NCI-H82 treated with DMSO at 0.1 percent for 48 hours (cell line): ENCODE data around the gene GLE1.
"Not testable (repeated sequence)": the region's sequence is repeated elsewhere in the genome, so short reads cannot be mapped to it uniquely, and the experiment has no call there.

Experiments used
- DNase-seq: peaks from one replicate; lab custom pipeline; 2025; ENCODE audit not compliant: unreplicated experiment; lab: John Stamatoyannopoulos, UW

The GLE1 gene

DNA sequence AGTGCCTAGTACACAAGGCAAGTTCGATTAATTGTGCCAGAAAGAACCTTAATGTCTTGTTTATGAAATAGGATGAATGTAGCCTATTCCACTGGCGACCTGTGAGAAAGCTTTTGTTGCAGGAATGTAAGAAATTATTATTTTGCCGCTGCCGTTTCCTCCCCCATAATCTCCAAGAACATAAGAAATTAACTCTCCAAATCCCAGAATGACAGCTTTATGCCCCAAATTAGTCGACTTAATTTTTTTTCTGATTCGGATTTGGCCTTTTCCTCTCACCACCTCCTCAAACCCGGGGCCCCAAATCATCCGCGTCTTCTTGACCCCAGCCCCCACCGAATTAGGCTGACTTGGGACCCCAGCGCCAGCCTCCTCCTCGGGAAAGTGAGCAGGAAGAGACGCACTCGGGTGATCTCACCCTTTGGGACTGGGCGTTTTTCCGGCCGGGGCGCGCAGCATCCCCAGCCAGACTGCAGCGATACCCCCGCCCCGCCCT is 47.2 kb downstream of the GLE1 start:
- no peak for DNase-seq

DNA sequence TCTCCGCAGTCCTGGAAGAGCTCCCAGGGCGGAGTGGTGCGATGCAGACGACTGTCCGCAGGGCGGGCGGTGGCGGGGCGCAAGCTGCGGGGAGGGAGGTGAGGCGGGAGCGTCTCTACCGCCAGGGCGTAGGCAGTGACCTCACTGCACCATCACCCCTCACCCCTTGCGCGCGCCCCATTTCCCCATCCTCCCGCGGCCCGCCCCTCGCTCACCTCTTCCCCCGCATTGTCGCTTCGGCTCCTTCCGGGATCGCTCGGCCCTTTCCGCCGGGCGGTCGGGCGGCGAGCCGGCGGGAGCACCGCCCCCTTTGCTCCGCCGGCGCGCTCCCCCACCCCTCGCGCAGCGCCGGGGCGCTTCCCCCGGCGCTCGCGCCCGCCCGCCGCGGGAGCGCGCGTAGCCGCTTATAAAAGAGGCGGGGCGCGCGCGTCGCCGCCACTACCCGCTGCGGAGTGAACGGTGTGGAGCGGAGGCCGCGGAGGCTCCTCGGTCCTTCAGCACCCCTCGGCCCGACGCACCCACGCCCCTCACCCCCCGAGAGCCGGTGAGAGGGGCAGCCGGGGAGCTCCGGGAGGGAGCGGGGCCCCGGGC is 47.7 kb downstream of the GLE1 start, which contains the start of gene SPTAN1:
Gene SPTAN1, plus strand, starts transcription at position 435 of the 591 bp plus-strand sequence. CDS start 14,154 bp downstream, outside the sequence.
- DNase-seq = peak; percentile 58

DNA sequence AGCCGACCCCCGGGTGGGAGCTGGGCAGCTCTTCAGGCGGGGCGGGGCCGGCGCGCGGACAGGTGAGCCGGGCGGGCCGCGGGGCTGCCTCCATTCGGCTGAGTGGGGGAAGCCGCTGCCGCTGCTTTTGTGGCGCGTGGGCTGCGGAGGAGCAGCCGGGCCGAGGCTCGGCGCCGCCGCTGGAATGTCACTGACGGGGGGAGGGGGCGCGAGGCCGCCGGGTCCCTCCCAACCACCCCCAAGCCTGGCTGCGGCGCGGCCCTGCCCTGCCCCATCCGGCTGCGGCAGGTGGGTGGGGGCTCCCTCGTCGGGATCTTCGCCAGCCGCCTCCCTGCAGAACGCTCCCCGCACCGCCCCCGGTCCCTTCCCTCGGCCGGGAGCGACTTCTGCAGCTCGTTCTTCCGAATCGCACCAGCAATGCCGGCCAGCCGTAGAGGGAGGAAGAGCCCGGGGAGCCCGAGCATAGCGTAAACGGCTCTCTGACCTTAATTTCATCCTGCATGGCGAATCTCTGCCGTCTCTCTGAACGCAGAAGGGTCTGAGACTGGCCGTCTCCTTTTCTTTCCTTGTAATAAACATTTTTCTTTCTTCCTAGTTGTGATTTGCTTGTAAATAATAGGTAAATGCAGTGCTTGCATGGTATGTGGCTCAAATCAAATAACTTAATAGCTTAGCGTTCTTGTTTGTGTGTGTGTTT is 48.4 kb downstream of the GLE1 start:
- DNase-seq = no peak

DNA sequence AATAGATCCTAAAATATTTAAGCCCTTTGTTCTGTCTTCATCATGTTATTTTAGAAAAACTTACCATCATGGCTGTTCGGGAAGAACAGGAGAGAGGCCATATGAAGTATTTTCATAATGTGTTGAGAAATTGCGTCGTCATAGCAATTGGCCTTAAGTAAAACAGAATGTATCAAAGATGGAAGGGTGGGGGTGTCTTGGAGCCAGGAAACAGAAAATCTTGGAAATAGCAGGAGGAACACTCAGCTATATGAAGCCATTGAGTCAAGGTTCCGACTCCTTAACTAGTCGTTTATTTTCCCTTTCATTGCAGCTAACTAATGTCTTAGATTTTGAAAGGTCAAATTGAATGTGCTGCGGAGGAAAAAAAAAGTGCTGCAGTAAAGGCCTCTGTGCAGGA is 49.2 kb downstream of the GLE1 start:
- no peak for DNase-seq

DNA sequence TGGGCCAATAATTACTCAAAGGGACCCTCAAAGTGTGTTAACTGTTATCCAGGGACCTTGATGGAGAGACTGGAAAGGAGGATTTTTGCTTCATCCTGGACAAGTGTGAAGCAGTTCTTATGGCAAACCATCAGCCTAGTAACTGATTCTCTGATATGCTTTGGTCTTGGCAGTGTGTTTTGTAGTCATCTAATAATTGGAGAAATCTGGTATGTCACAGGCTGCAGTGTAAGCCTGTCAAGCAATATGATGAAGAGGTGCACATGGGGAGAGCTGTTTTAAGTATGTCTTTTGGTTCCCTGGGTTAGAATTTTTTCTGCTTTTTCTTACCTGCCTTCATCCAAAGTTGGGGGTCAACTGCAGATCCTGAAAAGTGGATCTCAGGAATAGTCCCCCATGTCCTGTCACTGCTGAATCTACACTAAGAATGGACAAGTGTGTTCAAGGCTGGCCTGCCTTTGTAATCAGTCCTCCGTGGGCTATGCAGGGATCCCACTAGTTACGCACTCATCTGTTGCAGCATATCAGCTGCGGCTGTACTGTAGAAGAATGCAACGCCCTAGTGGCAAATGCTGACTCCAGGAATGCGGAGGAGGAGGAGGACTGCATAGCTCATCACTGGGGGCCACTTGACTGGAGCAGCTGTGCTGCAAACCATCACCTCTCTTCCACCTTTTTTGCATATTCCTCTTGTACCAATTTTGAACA is 49.8 kb downstream of the GLE1 start:
- DNase-seq = no peak

DNA sequence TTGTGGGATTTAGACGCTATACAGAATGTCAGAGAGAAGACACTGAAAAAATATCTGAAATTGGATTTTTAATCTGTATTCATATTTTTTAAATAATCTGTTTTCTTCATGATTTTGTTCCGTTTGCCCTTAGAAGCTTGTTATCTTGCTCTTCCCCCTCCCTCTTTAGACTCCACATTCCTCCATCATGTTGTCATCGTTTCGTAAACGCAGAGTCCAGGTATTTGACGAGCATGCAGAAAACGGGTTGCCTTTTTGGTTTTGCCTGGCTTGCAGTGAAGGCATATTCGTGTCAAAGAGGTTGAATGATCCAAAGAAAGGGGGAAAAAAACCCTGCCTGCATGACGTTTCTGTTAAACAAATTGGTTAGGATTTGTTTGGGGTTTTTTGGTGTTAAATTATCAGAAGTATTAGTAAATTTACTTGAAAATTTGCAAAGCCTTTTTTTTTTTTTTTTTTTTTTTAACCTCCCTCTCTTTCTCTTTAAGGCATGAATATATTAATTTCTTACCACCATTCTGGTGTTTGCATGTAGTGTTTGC is 50.7 kb downstream of the GLE1 start:
- DNase-seq = no peak

DNA sequence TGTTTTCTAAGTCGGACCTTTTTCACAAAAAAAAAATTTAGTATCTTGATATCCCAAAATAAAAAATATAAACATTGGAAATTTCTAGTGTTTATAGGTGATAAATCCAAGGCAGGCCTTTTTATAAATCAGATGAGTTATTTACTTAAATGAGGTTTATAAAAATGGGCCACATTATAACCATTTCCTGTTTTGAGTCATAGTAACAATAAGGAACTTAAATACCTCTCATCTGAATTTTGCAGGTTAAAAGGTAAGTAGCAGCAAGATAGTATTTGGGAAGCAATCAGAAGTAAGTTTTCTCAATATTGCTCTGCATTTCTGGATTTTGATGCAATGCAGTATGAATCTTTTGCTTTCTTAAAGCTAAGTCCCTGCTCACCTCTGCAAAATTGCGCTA is 51.8 kb downstream of the GLE1 start:
- no peak for DNase-seq

DNA sequence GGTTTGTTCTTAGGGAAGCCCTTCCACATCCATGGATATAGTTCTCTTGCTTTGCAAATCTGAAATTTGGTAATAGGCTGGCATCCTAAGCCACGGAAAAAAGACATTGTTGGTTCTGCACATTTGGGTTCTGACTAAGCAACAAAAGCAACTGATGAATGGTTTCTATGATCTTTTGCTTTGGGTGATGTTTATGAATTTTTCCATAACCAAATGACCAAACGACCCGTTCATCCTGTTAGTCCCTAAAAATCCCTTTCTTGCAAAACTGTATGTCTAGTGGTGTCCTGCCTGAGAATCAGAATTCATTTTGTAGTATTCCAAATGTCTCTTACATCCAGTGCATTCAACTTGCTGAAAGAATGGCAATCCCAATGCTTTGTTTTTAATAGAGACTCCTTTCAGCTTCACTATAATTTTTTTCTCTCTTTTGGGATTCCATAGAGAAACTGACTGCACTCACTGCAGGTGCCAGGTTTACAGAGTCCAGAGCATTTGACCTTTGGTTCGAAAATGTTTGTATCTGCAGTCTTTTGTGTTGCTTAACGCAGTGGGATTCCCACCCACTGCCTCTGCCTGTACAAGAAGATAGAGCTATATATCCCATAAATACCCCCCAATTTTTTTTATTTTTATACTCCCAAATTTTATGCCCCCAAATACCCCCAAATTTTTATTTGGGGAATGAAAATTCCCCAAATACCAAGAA is 52.6 kb downstream of the GLE1 start:
- DNase-seq = no peak

DNA sequence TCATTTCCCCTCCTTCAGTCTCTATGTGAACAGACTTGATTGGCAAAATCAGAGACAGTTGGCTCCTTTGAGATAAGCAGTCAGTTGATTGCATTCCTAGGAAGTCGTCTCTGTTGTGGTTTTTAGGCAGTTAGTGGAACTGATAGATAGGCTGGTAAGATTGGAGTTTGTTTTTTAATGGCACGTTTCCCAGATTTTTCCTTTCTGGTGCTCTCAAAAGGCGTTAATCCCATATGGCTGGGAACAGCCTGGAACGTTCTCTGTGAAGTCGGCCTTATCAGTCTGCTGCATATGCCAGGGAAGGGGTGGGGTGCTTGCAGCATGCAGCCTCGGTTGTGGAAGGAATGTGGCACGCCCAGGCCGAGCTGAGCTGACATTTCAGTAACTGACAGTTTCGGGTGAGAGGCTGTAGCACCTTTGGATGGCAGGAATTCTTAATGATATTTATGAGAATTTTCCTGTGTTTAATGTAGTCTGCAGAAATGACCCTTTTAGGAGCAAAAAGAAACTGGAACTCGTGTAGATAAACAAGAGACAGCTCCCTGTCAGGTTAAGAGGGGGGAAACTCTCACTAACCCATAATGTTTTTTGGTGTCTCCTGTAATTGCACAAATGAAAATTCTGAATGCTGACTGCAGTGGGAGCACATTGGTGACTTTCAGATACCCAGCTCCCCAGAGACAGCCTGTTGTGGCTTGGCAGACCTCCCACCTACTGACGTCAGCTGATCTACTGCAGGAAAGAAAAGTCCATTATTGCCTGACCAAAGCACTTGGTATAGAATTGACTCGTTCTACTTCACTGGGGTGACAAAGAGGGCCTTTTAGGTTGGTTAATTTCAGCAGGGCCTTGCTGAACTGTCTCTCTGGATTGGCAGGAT is 54.2 kb downstream of the GLE1 start:
- DNase-seq = no peak

DNA sequence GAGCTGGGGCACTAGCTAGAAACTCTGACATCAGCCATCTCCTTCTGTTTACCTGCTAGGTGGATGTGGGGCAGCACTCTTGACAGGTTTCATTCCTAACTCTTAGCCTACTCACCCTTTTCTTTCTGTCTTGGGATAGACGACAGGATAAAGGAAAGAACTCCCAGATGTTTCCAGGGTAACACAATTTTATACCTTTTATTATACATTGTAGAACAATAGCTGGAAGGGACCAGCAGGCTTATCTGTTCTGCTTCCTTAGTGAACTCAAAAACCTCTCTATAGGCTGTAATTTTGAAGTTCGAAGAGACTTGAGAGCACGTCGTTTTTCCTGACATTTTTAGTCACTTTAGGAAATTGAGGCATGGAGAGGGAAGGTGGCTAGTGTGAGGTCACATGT is 61.1 kb downstream of the GLE1 start:
- no peak for DNase-seq

DNA sequence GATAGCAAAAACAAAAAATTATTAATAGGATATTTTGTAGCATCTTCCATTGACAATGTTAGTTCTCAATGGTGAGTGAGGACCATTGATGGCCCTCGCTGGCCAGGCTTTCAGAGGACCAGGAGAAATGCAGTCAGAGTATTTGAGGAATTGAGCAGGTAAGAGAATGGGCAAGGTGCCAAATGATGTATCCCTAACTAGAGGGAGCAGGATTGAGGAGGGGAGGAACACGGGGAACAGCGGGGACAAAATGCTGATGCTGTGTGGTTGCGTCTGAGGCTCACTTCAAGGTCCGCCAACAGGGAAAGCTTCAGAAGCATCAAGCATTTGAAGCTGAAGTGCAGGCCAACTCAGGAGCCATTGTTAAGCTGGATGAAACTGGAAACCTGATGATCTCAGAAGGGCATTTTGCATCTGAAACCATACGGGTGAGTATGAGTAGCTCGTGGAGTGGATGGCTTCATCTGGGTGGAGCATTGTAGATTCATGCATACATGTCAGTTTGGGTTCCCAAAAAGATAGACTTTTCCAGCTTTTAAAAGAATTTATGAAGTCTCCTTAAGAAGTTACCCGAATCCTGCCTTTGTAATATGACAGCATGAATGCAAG is 64.1 kb downstream of the GLE1 start:
- no peak for DNase-seq

DNA sequence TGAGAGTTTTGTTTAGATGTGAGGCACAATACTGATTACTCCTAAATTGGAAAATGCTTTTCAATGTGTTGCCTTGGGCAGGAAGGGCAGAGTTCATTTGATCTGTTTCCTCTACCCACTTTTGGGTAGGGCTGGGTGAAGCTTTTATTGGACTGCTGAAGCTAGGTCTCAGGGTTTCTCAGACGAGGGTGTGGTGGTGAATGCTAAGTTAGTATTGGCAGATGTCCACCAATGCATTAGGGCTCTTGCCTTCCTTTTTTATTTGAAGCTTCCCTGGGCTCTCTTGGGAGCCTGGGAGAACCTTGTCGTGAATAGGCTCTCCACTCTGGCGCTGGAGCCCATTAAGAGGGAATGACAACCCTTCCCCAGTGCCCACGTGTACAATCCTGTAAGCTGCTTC is 71.0 kb downstream of the GLE1 start:
- DNase-seq = no peak

DNA sequence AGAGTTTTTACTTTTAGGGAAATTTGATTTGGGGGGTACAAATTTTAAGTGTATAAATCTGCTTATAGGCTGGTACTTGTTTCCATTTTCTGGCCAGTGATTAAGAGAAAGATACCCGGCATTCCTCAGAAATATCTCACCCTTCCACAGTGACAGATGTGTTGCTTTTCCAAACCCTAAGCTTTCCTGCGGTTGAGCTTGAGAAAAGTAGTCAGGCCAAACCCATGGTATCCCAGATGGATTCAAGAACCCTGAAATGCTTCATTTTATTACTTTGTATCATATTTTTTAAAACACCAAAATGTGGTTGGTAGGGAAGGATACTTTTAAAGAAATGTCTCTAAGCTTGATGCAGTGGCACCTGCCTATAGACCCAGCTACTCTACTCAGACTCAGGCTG is 71.4 kb downstream of the GLE1 start:
- DNase-seq = no peak

DNA sequence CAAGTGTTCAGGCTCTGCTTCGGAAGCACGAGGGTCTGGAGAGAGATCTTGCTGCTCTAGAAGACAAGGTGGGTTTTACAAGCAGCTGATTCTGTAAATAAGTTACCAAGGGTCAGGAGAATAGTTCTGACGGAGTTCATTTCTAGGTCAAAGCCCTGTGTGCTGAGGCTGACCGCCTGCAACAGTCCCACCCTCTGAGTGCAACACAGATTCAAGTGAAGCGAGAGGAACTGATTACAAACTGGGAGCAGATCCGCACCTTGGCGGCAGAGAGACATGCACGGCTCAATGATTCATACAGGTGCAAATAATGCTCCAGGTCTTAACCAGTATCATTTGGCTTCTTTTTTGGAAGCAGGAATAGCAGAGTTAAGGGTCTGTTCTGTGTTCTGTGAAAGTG is 72.7 kb downstream of the GLE1 start:
- DNase-seq = no peak

DNA sequence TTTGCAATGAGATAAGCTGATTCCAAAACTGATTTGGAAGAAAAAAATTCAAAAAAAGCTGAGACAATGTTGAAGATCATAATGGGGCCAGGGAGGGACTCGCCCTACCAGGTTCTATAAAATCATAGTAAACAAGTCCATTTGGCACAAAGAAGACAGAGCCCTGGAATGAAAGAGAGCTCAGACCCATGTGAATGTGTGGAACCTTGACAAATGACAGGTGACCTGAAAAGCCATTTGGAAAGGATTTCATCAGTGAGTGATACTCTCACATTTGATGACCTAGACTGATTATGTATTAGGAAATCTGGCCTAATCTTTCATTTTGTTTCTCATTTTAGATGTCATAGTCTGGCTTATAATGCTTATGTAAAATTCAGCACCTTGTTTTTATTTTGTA is 74.7 kb downstream of the GLE1 start:
- DNase-seq = no peak

DNA sequence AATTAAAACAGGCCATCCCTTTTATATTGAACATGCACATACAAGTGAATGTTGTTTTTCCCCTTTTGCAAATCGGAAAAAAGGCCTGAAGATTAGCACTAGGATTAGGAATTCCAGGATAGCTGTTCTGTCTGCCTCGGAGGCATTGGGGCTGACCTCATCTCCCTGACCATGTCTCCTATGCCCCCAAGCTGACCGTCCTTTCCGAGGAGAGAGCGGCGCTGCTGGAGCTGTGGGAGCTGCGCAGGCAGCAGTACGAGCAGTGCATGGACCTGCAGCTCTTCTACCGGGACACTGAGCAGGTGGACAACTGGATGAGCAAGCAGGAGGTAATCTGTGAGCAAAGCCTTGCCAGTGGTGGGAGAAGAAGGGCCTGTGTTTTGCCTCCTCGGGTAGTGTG is 76.2 kb downstream of the GLE1 start:
- DNase-seq = no peak

DNA sequence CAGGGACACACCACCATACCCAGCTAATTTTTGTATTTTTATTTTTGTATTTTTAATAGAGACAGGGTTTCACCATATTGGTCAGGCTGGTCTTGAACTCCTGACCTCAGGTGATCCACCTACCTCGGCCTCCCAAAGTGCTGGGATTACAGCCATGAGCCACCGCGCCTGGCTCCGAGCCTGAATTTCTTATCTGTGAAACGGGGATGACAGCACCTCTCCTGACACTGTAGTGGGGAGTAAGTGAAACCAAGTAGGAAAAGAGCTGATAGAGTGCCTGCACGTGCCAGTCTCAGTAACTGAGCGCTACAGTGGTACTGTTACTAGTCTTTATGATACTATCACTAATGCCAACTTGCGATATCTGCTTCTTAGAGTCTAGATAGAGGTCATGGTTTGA is 80.6 kb downstream of the GLE1 start:
- DNase-seq = not testable (repeated sequence)

DNA sequence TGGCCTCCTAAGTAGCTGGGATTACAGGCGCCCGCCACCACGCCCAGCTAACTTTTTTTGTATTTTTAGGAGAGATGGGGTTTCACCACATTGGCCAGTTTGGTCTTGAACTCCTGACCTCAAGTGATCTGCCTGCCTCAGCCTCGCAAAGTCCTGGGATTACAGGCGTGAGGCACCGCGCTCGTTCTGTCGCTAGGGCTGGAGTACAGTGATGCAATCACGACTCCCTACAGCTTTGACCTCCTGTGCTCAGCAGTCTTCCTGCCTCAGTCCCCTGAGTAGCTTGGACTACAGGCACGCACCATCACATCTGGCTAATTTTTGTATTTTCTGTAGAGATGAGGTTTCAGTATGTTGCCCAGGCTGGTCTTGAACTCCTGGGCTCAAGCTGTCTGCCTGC is 82.4 kb downstream of the GLE1 start:
- not testable (repeated sequence) for DNase-seq

DNA sequence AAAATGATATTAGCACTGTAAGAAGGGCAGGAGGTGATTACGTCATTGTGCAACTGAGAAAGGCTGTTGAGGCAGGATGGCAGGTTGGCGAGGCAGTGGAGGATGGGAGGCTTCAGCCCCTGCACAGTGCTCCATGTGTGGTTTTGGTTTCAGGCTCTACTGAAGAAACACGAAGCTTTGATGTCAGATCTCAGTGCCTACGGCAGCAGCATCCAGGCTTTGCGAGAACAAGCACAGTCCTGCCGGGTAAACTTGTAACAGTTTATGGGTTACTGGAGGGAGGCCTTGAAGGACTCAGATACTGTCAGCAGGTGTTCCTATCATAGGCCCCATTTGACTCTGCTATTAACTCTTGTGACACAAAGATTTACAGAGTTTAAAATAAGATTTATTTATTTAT is 82.9 kb downstream of the GLE1 start:
- no peak for DNase-seq
